ENCODE measurements around the gene SLC25A42.

SLC25A42 gene

DNA sequence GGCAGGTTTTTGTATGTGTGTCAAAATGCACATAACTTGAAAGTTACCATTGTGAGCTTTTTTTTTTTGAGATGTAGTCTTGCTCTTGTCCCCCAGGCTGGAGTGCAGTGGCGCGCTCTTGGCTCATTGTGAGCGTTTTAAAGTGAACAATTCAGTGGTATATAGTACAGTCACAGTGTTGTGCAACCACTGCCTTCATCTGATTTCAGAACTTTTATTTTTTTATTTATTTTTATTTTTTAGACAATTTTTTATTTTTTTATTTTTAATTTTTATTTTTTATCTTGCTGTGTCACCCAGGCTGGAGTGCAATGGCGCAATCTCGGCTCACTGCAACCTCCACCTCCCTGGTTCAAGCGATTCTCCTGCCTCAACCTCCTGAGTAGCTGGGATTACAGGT lies 15.0 kb downstream of the SLC25A42 start:
- TF ChIP-seq POLR2A (IDR thresholded peaks at IDR 0.05; ENCODE audit: extremely low read depth, insufficient read length), result no peak
- TF ChIP-seq CTCF (IDR thresholded peaks at IDR 0.05; ENCODE audit: low read depth, low read length), result no peak
- TF ChIP-seq MYC (IDR thresholded peaks at IDR 0.05; ENCODE audit: low read depth, low read length), result no peak
- no peak for TF ChIP-seq MAX (IDR thresholded peaks at IDR 0.05; ENCODE audit: low read depth, low read length)
- DNase-seq (ENCODE audit: low read depth), result no peak
- no peak overlapping the region for H3K4me3 ChIP-seq (ENCODE audit: low read depth, low read length)

DNA sequence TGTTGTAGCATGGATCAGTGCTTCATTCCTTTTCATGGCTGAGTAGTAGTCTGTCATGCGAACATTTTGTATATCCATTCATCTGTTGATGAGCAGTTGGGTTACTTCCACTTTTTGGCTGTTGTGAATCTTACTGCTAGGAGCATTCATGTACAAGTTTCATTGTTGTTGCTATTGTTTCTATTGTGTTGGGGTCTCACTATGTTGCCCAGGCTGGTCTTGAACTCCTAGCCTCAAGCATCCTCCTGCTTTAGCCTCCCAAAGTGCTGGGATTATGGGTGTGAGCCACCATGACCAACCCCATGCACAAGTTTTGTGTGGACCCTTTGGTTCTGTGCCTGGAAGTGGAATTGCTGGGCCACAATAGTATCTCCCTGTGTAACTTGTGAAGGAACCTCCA lies 15.8 kb downstream of the SLC25A42 start:
- no peak overlapping the region for H3K4me3 ChIP-seq (ENCODE audit: low read depth, low read length)
- no peak for DNase-seq (ENCODE audit: low read depth)
- TF ChIP-seq MAX (IDR thresholded peaks at IDR 0.05; ENCODE audit: low read depth, low read length), result no peak
- no peak for TF ChIP-seq CTCF (IDR thresholded peaks at IDR 0.05; ENCODE audit: low read depth, low read length)
- TF ChIP-seq POLR2A (IDR thresholded peaks at IDR 0.05; ENCODE audit: extremely low read depth, insufficient read length), result no peak
- TF ChIP-seq MYC (IDR thresholded peaks at IDR 0.05; ENCODE audit: low read depth, low read length), result no peak

GRCh38 chr19:19081642-19082151 lies 17.9 kb downstream of the SLC25A42 start:
- TF ChIP-seq MAX (IDR thresholded peaks at IDR 0.05; ENCODE audit: low read depth, low read length) (no peak), CTCF (IDR thresholded peaks at IDR 0.05; ENCODE audit: low read depth, low read length) (no peak), POLR2A (IDR thresholded peaks at IDR 0.05; ENCODE audit: extremely low read depth, insufficient read length) (no peak), MYC (IDR thresholded peaks at IDR 0.05; ENCODE audit: low read depth, low read length) (no peak)
- DNase-seq (ENCODE audit: low read depth), result no peak
- H3K4me3 ChIP-seq (ENCODE audit: low read depth, low read length), result no peak overlapping the region

- no peak for DNase-seq (ENCODE audit: low read depth)
- H3K4me3 ChIP-seq (ENCODE audit: low read depth, low read length), result no peak overlapping the region
- TF ChIP-seq POLR2A (IDR thresholded peaks at IDR 0.05; ENCODE audit: extremely low read depth, insufficient read length) (no peak), CTCF (IDR thresholded peaks at IDR 0.05; ENCODE audit: low read depth, low read length) (no peak), MYC (IDR thresholded peaks at IDR 0.05; ENCODE audit: low read depth, low read length) (no peak), MAX (IDR thresholded peaks at IDR 0.05; ENCODE audit: low read depth, low read length) (no peak)
Measured at GRCh38 chr19:19083413-19084178, 19.8 kb downstream of the SLC25A42 start.

DNA sequence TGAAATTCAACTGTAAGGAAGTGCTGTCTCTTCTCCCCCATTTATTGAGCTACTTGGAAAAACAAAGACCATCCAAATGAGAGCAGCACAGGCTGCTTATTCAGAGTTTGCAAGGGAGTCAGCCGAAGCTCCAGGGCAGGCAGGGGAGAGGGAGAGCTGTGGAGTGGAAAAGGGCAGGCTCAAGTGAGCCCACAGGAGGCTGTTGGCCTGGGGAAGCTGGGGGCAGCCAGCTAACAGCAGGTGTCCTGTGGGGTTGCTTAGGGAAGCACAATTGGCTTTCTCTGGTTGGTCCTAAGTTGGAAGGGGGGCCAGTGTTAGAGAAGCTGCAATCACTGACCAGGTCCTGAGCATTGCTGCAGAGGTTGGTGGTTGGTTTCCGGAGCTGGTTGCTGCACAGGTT lies 23.9 kb downstream of the SLC25A42 start:
- DNase-seq (ENCODE audit: low read depth), result no peak
- H3K4me3 ChIP-seq (ENCODE audit: low read depth, low read length), result no peak overlapping the region
- TF ChIP-seq MAX (IDR thresholded peaks at IDR 0.05; ENCODE audit: low read depth, low read length), result no peak
- no peak for TF ChIP-seq MYC (IDR thresholded peaks at IDR 0.05; ENCODE audit: low read depth, low read length)
- no peak for TF ChIP-seq CTCF (IDR thresholded peaks at IDR 0.05; ENCODE audit: low read depth, low read length)
- no peak for TF ChIP-seq POLR2A (IDR thresholded peaks at IDR 0.05; ENCODE audit: extremely low read depth, insufficient read length)

Data from NB4 (cell line).